Activated CD8-positive, alpha-beta memory T cell treated with anti-CD3 and anti-CD28 coated beads, Interleukin-2, amount 50 U/mL, for 4 hours (primary cell): ENCODE data around the gene CLDN8.

Experiments used
- DNase-seq: peaks from one replicate; pipeline ENCODE4 v3.0.0-alpha.2; 2020

CLDN8 gene

DNA sequence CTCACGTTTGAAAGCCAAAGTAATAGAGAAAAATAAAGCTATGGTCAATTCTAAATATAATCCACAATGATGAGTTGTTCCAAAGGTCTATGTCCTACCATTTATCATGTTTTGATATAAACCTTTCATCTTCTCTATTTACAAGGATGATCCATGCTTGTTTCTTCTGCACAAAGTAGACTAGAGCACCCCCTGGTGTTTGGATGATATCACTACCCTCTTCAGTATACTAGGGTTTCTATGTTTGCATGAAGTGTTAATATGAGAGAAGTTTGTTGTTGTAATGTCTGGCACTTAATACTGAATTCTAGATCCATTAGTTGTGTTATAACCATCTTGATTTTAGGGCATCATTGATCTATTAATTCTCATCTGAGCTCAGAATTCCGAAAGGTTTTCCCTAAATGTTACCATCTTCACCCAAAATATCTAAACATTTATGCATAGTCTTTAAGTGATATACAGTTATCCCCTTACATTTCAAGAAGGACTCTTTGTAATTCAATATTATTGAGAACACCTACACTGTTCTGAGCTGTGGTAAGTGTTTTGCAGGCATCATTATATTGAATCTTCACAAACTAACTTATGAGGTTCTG is 21.1 kb downstream of the CLDN8 start:
- DNase-seq, result no peak

DNA sequence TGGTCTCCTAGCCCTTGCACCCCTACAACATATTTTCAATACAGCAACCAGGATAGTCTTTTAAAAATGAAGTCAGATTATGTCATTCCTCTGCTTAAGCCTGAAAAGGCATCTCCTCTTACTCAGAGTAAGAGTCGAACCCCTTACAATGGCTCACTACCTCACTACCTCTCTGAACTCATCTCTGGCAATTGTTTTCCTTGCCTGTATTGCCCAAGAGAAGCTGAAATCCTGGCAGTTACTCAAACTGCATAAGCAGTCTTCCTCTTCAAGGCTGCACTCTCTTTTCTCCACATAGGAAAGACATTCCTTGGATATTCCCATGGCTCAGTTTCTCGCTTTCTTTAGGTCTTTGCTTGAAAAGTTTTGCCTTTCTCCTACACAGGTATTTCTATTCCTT is 22.7 kb downstream of the CLDN8 start:
- no peak for DNase-seq

DNA sequence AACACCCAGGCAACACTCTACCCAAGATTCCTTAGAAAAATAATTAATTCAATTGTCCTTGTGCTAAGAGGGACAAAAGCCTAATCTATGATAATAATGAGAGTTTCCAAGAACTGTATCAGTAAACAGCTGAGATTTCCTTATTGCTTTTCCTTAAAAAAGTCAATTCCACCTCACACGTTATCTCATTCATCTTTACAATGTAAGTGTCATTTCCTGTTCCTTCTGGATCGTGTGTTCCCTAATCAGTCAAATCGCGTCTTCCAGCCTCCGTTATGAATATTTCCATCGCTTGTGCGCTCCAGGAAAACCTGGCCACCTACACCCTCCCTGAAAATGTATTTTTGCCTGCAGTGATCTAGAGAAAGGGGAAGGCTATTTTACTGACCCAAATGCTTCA is 25.3 kb downstream of the CLDN8 start:
- no peak for DNase-seq

DNA sequence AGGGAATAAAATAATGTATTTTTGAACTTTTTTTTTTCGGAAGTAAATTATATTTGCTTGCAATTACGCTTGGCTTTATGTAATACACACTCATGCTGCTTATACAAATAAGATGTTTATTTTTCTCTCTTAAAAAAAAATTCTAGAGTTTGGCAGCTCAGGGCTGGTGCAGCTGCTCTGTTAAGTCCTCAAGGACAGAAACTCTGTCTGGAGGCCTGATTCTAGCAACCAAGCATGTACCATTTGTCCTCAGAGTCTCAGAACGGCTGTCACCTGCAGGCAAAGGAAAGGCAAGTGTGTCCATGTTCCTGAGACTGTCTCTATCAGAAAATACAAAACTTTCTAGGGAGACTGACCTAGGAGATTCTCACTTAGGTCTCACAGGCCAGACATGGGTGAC is 26.1 kb downstream of the CLDN8 start:
- DNase-seq, result no peak

DNA sequence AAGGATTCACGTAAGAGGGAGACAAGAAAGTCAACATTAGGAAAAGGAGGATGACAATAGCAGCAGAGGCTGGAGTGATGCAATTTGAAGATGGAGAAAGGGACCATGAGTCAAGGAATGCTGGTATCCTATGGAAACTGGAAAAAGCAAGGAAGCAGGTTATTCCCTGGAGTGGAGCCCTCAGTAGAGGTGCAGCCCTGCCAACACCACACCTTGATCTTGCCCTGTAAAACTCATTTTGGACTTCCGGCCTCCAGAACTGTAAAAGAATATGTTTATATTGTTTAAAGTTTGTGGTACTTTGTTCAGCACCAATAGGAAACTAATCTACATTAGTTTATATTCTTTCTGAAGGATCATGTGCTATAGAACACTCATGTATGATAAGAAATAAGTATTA is 29.7 kb downstream of the CLDN8 start:
- DNase-seq, result no peak

DNA sequence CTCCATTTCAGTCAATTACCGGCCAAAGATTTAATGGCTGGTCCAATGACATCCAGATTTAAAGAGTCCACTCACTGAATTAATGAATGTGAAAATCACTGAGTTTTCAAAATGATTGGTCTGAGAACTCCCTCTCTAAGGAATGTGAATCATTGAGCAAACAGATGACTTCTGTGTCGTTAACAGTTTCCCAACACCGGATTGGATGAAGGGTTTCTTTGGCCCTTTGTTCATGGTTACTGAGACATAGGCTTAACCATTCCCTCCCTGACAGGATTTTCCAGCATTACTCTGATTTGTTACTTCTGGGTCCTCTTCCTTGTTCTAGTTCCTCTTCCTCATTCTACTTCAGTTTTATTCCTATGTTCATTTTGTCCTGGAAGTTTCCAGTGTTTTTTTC is 47.8 kb downstream of the CLDN8 start:
- DNase-seq, result no peak

DNA sequence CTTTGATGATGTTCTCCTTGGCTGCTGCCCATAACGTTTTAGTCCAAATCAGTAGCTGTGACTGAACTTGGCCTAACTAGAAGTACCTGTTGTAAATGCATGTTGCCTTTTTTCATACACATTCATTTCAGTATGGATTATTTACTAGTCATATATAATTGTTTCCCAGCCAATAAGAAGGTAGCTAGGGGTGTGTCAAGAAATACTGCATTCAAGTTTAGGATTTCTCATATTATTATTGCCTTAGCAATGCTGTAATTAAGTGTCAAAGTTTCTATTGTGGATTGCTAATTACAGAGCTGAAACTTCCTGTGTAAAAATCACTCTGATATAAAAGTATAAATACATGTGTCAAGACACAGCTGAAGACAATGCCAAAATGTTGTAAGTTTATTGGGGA is 49.2 kb downstream of the CLDN8 start, which contains the start of gene CLDN17:
CLDN17 (minus strand) TSS at position 101 of the 400 bp plus-strand sequence. CDS start 188 bp downstream, outside the sequence.
- DNase-seq, result no peak

DNA sequence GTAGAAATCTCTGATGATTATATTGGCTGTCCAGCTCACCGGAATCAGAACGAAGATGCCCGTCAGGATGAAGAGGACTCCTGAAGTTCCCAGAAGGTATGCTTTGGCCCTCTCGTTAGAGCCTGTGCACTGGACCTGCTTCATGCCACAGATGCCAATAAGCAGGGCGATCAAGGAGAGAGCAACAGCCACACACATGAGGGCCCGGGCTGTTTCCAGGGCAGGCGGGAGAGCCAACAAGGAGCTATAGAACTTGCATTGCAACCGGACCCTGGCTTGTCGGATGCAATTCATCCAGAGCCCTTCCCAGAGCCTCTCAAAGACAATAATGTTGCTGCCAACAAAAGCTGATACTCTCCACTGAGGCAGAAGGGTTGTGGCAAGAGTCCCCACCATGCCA is 49.7 kb downstream of the CLDN8 start:
- DNase-seq, result no peak

DNA sequence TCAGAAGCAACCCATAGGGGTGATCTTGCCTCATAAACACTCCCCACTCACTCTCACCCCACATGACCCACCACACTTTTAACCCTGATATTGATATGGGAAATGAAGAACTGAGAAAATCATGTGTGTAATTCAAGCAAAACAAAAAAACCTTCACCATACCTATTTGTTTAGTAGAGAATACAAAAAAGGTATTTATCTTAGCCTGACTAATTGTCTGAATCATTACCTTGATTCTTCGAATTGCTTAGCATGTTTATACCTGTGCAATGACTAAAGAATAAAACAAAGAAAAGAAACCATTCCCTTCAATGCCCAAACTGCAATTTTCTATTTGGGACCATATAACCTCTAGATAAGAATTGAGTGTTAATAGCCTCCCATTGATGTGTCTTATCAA is 51.1 kb downstream of the CLDN8 start:
- no peak for DNase-seq
